K562 (cell line): ENCODE results near the gene ZSWIM8.

Source experiments
- DPF2 ChIP-seq: fragments of 450-650 bp; IDR thresholded peaks from 2 replicates; pipeline ENCODE4 v1.6.1; 2016
- ETV6 ChIP-seq, 3 experiments: fragments of 150-350 bp in 1 of 3; sonication (generic) in 1 of 3; formaldehyde crosslinking in 1 of 3; IDR thresholded peaks; 2 replicates each; pipeline versions ENCODE4 v1.6.1 to v1.8.0; 2014 to 2022; ENCODE audit warnings: borderline replicate concordance in 2 of 3, low read depth in 2 of 3, antibody characterized with exemption in 1 of 3, low read length in 1 of 3, mild to moderate bottlenecking in 1 of 3, missing genetic modification reagents in 1 of 3
- GABPA ChIP-seq: fragments of 200-800 bp; sonication (Bioruptor generic); conservative IDR thresholded peaks from 2 replicates; pipeline ENCODE4 v1.6.1; 2016; ENCODE audit warnings: low read depth, missing genetic modification characterization, missing compliant biosample characterization
- HCFC1 ChIP-seq: IDR thresholded peaks from 2 replicates; pipeline ENCODE4 v1.6.1; 2012; ENCODE audit warnings: low read depth, low read length, improper control_type of control experiment
- KDM4B ChIP-seq, 2 experiments: fragments of 450-650 bp in 1 of 2; sonication (generic) in 1 of 2; IDR thresholded peaks; 2 replicates each; pipeline ENCODE4 v1.6.1; 2016 to 2017; ENCODE audit warnings: borderline replicate concordance in 2 of 2, antibody characterized with exemption in 1 of 2, low read depth in 1 of 2, mild to moderate bottlenecking in 1 of 2
- MEF2D ChIP-seq: conservative IDR thresholded peaks from 2 replicates; pipeline ENCODE4 v1.6.1; 2016; ENCODE audit warnings: low read depth, missing genetic modification characterization, missing compliant biosample characterization
- MYBL2 ChIP-seq, 2 experiments: fragments of 450-650 bp in 1 of 2; sonication (generic) in 1 of 2; formaldehyde crosslinking in 1 of 2; IDR thresholded peaks; 2 replicates each; pipeline versions ENCODE4 v1.6.1 to v1.8.1; 2017 to 2022; ENCODE audit warnings: borderline replicate concordance in 1 of 2, inconsistent platforms in 1 of 2, low read depth in 1 of 2, mild to moderate bottlenecking in 1 of 2, missing genetic modification reagents in 1 of 2, moderate library complexity in 1 of 2
- MYC ChIP-seq, 2 experiments: fragments of 250-450 bp in 1 of 2; sonication (Bioruptor Pico) in 1 of 2; IDR thresholded peaks; 2 replicates each; pipeline versions ENCODE4 v1.5.1 to v1.6.1; 2012 to 2021; ENCODE audit warnings: low read depth in 2 of 2, borderline replicate concordance in 1 of 2, improper control_type of control experiment in 1 of 2, low read length in 1 of 2, mild to moderate bottlenecking in 1 of 2, moderate library complexity in 1 of 2
- TAF15 ChIP-seq: fragments of 200-400 bp; formaldehyde crosslinking; IDR thresholded peaks from 2 replicates; pipeline ENCODE4 v1.6.1; 2017; ENCODE audit warnings: mild to moderate bottlenecking, low read depth, low read length, moderate library complexity
- ZBTB8A ChIP-seq: fragments of 450-650 bp; IDR thresholded peaks from 2 replicates; pipeline ENCODE4 v1.6.1; 2018; ENCODE audit warnings: mild to moderate bottlenecking, moderate library complexity; ENCODE audit not compliant: partially characterized antibody
- ZNF197 ChIP-seq: fragments of 200-800 bp; sonication (Bioruptor generic); IDR thresholded peaks from 2 replicates; pipeline ENCODE4 v1.6.1; 2016; ENCODE audit warnings: low read depth, missing genetic modification characterization, missing compliant biosample characterization
- ZNF644 ChIP-seq: fragments of 200-800 bp; sonication (Bioruptor generic); IDR thresholded peaks from 2 replicates; pipeline ENCODE4 v1.6.1; 2016; ENCODE audit warnings: low read depth, missing genetic modification characterization, missing compliant biosample characterization
- ZNF699 ChIP-seq: fragments of 250-450 bp; sonication (Bioruptor Pico); IDR thresholded peaks from 2 replicates; pipeline ENCODE4 v1.8.0; 2021; ENCODE audit warnings: mild to moderate bottlenecking, moderate library complexity; ENCODE audit not compliant: insufficient replicate concordance
- TF ChIP-seq, protein P1 (sequence below): fragments of 250-450 bp; sonication (Bioruptor Pico); IDR thresholded peaks from 2 replicates; pipeline ENCODE4 v1.5.0; 2020; ENCODE audit warnings: mild to moderate bottlenecking, borderline replicate concordance

DNA sequence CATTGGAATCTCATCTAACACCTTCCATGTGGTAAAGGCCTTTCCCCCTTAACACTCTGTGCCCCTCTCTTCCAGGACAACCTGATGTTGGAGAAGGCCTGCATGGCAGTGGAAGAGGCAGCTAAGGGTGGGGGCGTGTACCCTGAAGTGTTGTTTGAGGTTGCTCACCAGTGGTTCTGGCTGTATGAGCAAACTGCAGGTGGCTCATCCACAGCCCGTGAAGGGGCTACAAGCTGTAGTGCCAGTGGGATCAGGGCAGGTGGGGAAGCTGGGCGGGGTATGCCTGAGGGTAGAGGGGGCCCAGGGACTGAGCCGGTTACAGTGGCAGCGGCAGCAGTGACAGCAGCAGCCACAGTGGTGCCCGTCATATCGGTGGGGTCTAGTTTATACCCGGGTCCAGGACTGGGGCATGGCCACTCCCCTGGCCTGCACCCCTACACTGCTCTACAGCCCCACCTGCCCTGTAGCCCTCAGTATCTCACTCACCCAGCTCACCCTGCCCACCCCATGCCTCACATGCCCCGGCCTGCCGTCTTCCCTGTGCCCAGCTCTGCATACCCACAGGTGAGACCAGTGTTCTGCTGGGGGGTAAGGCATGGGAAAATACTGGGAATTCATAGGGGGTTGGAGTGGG lies 13.6 kb downstream of the ZSWIM8 start:
- TF ChIP-seq GABPA (tag) (no peak), ZNF197 (CRISPR knock-in tag) (no peak), DPF2 (no peak), ETV6 (IDR thresholded peaks at IDR 0.05; ENCODE audit: borderline replicate concordance in 1 of 2, low read depth in 2 of 2, low read length in 1 of 2) (no peak), ETV6 (CRISPR knock-in tag; IDR thresholded peaks at IDR 0.05; ENCODE audit: borderline replicate concordance) (no peak), MYBL2 (IDR thresholded peaks at IDR 0.05; ENCODE audit: low read depth) (no peak), MYBL2 (CRISPR knock-in tag; IDR thresholded peaks at IDR 0.05; ENCODE audit: borderline replicate concordance) (no peak), ZBTB8A (no peak), HCFC1 (no peak), MEF2D (no peak), MYC (IDR thresholded peaks at IDR 0.05; ENCODE audit: low read depth, low read length) (no peak), MYC (CRISPR knock-in tag; IDR thresholded peaks at IDR 0.05; ENCODE audit: borderline replicate concordance, low read depth) (0 out of 2 replicates have a peak, but pooled peaks have one; percentile 46), KDM4B (IDR thresholded peaks at IDR 0.05; ENCODE audit: borderline replicate concordance in 2 of 2, low read depth in 1 of 2) (no peak), ZNF644 (tag) (no peak), ZNF699 (CRISPR knock-in tag) (no peak), TAF15 (no peak)
- TF ChIP-seq, protein P1, sequence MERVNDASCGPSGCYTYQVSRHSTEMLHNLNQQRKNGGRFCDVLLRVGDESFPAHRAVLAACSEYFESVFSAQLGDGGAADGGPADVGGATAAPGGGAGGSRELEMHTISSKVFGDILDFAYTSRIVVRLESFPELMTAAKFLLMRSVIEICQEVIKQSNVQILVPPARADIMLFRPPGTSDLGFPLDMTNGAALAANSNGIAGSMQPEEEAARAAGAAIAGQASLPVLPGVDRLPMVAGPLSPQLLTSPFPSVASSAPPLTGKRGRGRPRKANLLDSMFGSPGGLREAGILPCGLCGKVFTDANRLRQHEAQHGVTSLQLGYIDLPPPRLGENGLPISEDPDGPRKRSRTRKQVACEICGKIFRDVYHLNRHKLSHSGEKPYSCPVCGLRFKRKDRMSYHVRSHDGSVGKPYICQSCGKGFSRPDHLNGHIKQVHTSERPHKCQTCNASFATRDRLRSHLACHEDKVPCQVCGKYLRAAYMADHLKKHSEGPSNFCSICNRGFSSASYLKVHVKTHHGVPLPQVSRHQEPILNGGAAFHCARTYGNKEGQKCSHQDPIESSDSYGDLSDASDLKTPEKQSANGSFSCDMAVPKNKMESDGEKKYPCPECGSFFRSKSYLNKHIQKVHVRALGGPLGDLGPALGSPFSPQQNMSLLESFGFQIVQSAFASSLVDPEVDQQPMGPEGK, result no peak
